Omental fat pad (tissue), 4 donors: ENCODE measurements around the gene MAP4K1. TPM values are rescaled to one million over a fixed set of nuclear protein-coding genes. Genes with fewer than 3 reads are reported as not detected.

Experiments used
- ATAC-seq: fragments of 150-250 bp; one replicate; pipeline ENCODE4 v1.9.1; 2016; ENCODE audit warnings: mild to moderate bottlenecking, moderate library complexity; ENCODE audit not compliant: low FRiP score
- DNase-seq: peaks from one replicate; pipeline ENCODE4 v3.0.0-alpha.2; 2019; ENCODE audit warnings: low spot score
- total RNA-seq, 4 donors: library from RNA; depleted of rRNA; stranded (reverse); fragments of >200 nt; gene quantifications; one replicate each; pipeline ENCODE4 v1.1.0, GENCODE V29; 2016
- TF ChIP-seq, protein P1 (sequence below), 3 donors: fragments of 450-650 bp; IDR thresholded peaks; one replicate each; pipeline ENCODE4 v1.5.1; 2016 to 2017; ENCODE audit warnings: antibody characterized with exemption in 3 of 3, mild to moderate bottlenecking in 3 of 3, moderate library complexity in 2 of 3

MAP4K1 gene
- total RNA-seq, 4 donors from 2014 or later: 1.5 to 3.2 (median 2.7) TPM

DNA sequence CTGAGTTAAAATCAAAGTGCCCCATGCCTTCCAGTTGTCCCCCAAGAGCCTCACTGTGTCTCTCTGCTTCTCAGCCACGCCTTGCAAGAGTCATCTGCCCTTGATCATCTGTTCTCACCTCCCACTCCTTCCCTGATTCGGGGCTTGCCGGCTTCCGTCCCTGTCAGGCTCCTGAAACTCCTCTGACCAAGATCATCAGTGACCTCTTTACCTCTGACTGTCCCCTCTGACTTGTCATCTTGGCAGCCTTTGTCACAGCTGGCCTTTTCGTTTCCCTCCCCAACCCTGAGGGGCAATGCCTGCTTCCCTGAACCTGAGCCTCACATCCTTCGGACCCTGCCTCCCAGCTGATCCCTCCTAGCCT is 66.3 kb downstream of the MAP4K1 start:
- ATAC-seq: no peak
- DNase-seq: no peak
- TF ChIP-seq, protein P1, sequence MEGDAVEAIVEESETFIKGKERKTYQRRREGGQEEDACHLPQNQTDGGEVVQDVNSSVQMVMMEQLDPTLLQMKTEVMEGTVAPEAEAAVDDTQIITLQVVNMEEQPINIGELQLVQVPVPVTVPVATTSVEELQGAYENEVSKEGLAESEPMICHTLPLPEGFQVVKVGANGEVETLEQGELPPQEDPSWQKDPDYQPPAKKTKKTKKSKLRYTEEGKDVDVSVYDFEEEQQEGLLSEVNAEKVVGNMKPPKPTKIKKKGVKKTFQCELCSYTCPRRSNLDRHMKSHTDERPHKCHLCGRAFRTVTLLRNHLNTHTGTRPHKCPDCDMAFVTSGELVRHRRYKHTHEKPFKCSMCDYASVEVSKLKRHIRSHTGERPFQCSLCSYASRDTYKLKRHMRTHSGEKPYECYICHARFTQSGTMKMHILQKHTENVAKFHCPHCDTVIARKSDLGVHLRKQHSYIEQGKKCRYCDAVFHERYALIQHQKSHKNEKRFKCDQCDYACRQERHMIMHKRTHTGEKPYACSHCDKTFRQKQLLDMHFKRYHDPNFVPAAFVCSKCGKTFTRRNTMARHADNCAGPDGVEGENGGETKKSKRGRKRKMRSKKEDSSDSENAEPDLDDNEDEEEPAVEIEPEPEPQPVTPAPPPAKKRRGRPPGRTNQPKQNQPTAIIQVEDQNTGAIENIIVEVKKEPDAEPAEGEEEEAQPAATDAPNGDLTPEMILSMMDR (IDR thresholded peaks at IDR 0.05): no peak

DNA sequence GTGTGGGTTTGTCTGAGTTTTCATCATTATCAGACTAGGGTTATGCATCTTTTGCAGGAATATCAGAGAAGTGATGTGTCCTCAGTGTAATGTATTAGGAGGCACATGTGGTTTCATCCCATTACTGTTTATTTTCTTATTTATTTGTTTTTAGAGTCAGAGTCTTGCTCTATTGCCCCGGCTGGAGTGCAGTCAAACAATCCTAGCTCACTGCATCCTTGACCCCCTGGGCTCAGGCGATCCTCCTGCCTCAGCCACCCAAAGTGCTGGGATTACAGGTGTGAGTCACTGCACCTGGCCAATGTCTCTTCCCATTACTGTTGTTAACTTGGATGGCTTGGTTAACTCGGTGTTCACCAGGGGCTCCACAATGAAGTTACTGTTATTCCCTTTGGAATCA is 67.4 kb downstream of the MAP4K1 start:
- no peak for DNase-seq
- ATAC-seq: no peak
- TF ChIP-seq, protein P1 (IDR thresholded peaks at IDR 0.05): no peak

DNA sequence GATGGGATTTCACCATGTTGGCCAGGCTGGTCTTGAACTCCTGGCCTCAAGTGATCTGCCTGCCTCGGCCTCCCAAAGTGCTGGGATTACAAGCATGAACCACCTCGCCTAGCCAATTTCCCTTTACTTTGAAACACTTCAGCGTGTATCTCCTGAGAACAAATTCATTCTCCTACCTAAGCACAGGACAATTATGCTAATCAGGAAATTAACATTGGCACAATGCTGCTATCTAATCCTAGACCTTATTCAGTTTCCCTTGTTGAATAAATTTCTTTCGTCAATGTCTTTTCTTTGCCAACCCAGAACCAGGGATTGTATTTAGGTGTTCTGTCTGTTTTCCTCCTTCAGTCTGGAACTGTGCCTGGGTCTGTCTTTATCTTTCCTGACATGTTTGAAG is 67.8 kb downstream of the MAP4K1 start:
- TF ChIP-seq, protein P1 (IDR thresholded peaks at IDR 0.05): no peak
- DNase-seq: no peak
- no peak for ATAC-seq

DNA sequence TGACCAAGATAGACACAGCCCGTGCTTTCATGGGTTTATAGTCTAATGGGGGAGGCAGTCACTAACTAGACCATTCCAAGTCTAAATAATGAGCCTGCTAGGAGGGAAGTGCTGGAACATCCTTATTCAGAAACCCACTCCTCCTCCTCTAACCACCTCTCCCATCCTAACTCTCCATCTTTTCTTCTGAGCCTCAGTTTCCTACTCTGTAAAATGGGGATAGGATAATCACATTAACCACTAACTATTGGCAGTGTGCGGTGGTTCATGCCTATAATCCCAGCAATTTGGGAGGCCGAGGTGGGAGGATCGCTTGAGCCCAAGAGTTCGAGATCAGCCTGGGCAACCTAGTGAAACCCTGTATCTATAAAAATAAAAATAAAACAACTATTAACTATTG is 68.7 kb downstream of the MAP4K1 start:
- DNase-seq (no peak), ATAC-seq (no peak)
- TF ChIP-seq, protein P1 (IDR thresholded peaks at IDR 0.05): no peak

DNA sequence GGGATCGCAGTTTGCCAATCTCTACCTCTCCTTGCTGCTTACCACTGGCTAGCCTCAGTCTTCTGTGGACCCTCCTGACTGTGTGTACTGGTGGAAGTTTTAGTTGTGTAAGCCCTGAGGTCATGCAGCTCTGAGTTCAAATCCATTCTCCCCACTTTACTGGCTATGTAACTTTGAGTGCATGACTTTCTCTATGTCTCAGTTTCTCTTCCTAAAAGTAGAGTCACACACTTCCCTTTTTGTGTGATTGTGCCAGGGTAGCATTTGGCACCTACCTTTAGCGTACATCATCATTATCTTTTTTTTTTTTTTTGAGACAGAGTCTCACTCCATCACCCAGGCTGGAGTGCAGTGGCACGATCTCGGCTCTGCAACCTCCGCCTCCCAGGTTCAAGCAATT is 70.3 kb downstream of the MAP4K1 start:
- DNase-seq (no peak), ATAC-seq (no peak)
- TF ChIP-seq, protein P1 (IDR thresholded peaks at IDR 0.05): no peak

DNA sequence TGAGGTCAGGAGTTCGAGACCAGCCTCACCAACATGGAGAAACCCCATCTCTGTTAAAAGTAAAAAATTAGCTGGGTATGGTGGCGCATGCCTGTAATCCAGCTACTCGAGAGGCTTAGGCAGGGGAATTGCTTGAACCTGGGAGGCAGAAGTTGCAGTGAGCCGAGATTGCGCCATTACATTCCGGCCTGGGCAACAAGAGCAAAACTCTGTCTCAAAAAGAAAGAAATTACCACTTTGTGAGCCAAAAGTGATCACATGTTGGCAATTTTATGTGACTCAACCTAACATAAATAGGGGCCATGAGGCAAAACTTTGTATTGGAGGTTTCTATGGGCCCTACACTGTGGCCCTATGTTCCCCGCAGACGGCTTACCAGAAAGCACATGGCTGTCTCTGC is 72.2 kb downstream of the MAP4K1 start:
- TF ChIP-seq, protein P1 (IDR thresholded peaks at IDR 0.05): no peak
- no peak for DNase-seq
- ATAC-seq: no peak

DNA sequence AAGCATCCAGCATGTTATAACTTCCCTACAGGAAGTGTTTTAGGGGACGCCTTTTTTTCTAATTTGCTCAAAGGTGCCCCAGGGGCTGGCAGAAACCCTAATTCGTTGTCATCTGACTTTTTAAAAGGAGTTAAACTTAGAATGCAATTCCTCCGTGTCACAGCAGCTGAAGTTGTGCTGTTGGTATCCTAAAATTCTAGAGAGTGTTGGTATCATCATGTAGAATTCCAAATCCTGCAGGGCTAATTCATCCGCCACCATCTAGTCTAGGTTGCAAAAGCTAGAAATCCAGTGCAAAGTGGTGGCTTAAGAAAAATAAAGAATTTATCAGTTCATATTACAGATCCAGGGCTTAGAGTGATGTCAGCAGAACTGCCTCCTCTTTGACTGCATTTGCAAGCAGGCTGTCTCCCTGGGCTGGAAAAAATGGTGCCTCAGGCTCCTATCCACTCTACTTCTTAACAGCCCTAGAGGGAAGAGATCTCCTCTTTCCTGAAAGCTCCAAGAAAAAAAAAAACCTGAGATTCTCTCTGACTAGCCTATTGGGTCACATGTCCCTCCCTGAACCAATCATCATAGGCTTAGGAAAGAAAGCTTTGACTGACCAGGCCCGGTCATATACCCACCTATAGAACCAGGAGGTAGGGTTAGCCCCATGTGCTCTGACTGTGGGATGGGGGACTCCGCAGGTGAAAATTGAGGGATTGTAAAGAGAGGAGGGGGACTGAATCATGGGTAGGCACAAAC is 73.0 kb downstream of the MAP4K1 start:
- no peak for DNase-seq
- TF ChIP-seq, protein P1 (IDR thresholded peaks at IDR 0.05): no peak
- no peak for ATAC-seq
